ENCODE data around the gene RTN4RL2.

The RTN4RL2 gene

DNA sequence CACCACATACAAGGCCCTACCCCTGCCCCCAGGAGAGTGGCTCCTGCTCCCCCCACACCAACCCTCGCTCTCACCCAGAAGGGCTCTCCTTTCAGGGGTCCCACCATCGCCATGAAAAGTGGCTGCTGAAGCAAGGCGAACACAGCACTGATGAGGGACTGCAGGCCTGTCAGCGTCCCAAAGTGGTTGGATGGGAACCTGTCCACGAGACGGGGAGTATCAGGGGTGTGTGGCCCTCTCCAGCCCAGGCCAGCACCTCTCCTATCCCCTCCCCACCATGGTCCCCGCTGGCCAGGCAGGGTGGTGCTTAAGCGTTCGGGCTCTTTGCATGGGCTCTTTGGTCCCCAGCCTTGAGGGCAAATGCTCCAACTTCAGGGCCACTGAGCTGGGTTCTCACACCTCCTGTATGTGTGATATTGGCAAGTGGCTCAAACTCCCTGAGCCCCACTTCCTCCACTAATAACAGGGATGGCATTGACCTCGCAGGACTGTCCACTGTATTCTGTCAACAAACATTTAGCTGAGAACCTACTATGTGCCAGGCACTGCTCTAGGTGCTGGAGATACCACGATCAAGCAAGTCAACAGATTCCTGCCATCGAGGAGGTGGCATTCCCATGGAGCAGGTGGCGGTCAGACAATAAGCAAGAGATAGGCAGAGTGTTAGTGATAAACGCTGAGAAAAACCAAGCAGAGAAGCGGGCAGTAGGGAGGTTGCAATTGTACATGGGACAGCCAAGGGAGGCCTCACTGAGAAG, 26.9 kb downstream of the RTN4RL2 start:
- H3K4me1 ChIP-seq (ENCODE audit: control insufficient read depth, low read length): peaks cover 37% of the 10 kb centered on the region
- H3K9me3 ChIP-seq (ENCODE audit: control insufficient read depth, insufficient read depth, low read length): no peaks in the 10 kb centered on the region
- H3F3A ChIP-seq (ENCODE audit: control insufficient read depth, insufficient read depth): 0 out of 2 replicates have a peak, but pooled peaks cover 2% of the 10 kb centered on the region
- H3K4me2 ChIP-seq (ENCODE audit: low read length): no peak overlapping the region
- H3K79me2 ChIP-seq (ENCODE audit: control insufficient read depth, low read length): no peaks in the 10 kb centered on the region
- TF ChIP-seq, protein P1, sequence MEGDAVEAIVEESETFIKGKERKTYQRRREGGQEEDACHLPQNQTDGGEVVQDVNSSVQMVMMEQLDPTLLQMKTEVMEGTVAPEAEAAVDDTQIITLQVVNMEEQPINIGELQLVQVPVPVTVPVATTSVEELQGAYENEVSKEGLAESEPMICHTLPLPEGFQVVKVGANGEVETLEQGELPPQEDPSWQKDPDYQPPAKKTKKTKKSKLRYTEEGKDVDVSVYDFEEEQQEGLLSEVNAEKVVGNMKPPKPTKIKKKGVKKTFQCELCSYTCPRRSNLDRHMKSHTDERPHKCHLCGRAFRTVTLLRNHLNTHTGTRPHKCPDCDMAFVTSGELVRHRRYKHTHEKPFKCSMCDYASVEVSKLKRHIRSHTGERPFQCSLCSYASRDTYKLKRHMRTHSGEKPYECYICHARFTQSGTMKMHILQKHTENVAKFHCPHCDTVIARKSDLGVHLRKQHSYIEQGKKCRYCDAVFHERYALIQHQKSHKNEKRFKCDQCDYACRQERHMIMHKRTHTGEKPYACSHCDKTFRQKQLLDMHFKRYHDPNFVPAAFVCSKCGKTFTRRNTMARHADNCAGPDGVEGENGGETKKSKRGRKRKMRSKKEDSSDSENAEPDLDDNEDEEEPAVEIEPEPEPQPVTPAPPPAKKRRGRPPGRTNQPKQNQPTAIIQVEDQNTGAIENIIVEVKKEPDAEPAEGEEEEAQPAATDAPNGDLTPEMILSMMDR (IDR thresholded peaks at IDR 0.05; ENCODE audit: low read depth, low read length, poor library complexity, severe bottlenecking): no peak
- no peak for TF ChIP-seq EZH2phosphoT487 (IDR thresholded peaks at IDR 0.05; ENCODE audit: borderline replicate concordance, low read length)
- peaks cover 47% of the 10 kb centered on the region for H3K36me3 ChIP-seq (ENCODE audit: control insufficient read depth, low read length)
- H3K27ac ChIP-seq (ENCODE audit: low read depth, low read length): no peak overlapping the region
- no peaks in the 10 kb centered on the region for H4K20me1 ChIP-seq (ENCODE audit: control insufficient read depth, insufficient read depth, low read depth, low read length)
- H3K27me3 ChIP-seq (ENCODE audit: control insufficient read depth, low read length): no peaks in the 10 kb centered on the region
- no peaks in the 10 kb centered on the region for H3K9me2 ChIP-seq (replicated peaks; ENCODE audit: control insufficient read depth, low read length)
- H3K4me3 ChIP-seq (ENCODE audit: low read length): no peak overlapping the region

DNA sequence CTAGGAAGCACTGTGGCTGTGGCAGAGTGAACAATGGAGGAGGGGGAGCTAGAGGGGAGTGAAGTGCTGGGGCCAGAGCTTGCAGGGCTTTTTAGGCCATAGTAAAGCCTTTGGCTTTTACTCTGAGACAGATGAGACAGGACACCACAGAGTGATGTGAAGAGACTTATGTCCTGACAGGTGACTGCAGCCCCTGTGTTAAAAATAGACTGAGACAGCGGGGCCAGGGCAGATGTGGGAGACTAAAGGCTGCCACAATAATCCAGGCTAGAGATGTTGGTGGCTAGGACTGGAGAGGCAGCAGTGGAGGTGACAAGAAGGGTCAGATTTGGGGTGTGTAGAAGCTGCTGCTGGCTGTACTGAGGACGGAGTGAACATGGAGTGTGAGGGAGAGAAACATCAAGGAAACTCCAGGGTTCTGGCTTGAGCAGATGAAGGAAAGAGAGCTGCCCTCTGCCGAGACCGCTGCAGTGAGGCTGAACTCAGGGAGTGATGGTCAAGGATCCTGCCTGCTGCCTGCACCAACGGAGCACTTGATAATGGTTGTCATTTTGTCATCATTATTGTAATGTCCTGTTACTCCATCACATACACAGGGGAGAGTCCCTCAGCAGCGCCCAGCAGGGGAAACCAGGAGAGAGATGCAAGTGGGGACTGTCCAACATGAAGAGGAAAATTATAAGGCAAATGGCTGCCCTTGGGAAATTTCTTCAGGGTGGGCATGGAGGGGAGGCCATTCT, 27.8 kb downstream of the RTN4RL2 start:
- no peaks in the 10 kb centered on the region for H3K79me2 ChIP-seq (ENCODE audit: control insufficient read depth, low read length)
- no peak overlapping the region for H3K27ac ChIP-seq (ENCODE audit: low read depth, low read length)
- no peaks in the 10 kb centered on the region for H4K20me1 ChIP-seq (ENCODE audit: control insufficient read depth, insufficient read depth, low read depth, low read length)
- H3K4me2 ChIP-seq (ENCODE audit: low read length): no peak overlapping the region
- TF ChIP-seq EZH2phosphoT487 (IDR thresholded peaks at IDR 0.05; ENCODE audit: borderline replicate concordance, low read length): no peak
- TF ChIP-seq, protein P1 (IDR thresholded peaks at IDR 0.05; ENCODE audit: low read depth, low read length, poor library complexity, severe bottlenecking): no peak
- no peak overlapping the region for H3K4me3 ChIP-seq (ENCODE audit: low read length)
- no peaks in the 10 kb centered on the region for H3K9me3 ChIP-seq (ENCODE audit: control insufficient read depth, insufficient read depth, low read length)
- 0 out of 2 replicates have a peak, but pooled peaks cover 2% of the 10 kb centered on the region for H3F3A ChIP-seq (ENCODE audit: control insufficient read depth, insufficient read depth)
- H3K9me2 ChIP-seq (replicated peaks; ENCODE audit: control insufficient read depth, low read length): no peaks in the 10 kb centered on the region
- peaks cover 49% of the 10 kb centered on the region for H3K36me3 ChIP-seq (ENCODE audit: control insufficient read depth, low read length)
- H3K27me3 ChIP-seq (ENCODE audit: control insufficient read depth, low read length): no peaks in the 10 kb centered on the region
- peaks cover 29% of the 10 kb centered on the region for H3K4me1 ChIP-seq (ENCODE audit: control insufficient read depth, low read length)

DNA sequence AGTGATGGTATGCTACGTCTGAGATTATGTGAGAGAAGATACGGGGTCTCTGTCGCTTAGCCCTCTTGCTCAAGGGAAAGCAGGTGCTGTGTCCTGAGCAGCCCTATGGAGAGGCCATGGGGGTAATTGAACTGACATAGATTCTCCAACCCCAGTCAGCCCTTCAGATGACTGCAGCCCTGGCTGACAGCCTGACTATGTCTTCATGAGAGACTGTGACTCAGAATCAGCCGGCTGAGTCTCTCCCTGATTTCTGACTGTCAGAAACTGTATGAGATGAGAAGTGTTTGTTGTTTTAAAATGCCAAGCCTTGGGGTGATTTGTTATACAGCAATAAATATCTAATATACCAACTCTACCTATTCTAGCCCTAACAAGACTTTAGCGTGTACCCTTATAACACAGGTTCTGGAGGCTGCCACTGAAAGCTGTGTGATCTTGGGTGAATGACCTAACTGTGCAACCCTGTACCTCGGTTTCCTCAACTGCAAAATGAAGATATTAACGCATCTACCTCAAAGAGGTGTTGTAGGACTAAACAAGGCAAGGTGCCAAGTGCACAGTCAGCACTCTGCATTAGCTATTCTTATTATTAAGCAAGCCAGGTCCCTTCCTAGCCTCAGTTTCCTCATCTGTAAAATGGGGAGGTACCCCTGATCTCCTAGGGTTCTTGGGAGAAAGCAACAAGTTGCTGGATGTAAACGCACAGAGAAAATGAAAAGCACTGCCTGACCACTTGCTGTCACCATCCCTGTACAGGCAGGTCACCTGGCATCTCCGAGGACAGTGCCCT, 30.3 kb downstream of the RTN4RL2 start:
- Histone ChIP-seq H4K20me1 (ENCODE audit: control insufficient read depth, insufficient read depth, low read depth, low read length) (no peaks in the 10 kb centered on the region), H3K79me2 (ENCODE audit: control insufficient read depth, low read length) (no peaks in the 10 kb centered on the region), H3K27me3 (ENCODE audit: control insufficient read depth, low read length) (no peaks in the 10 kb centered on the region), H3K4me3 (ENCODE audit: low read length) (no peak overlapping the region), H3K36me3 (ENCODE audit: control insufficient read depth, low read length) (peaks cover 45% of the 10 kb centered on the region), H3K27ac (ENCODE audit: low read depth, low read length) (no peak overlapping the region), H3K9me2 (replicated peaks; ENCODE audit: control insufficient read depth, low read length) (no peaks in the 10 kb centered on the region), H3K9me3 (ENCODE audit: control insufficient read depth, insufficient read depth, low read length) (no peaks in the 10 kb centered on the region), H3K4me1 (ENCODE audit: control insufficient read depth, low read length) (peaks cover 17% of the 10 kb centered on the region), H3F3A (ENCODE audit: control insufficient read depth, insufficient read depth) (0 out of 2 replicates have a peak, but pooled peaks cover 1% of the 10 kb centered on the region), H3K4me2 (ENCODE audit: low read length) (no peak overlapping the region)
- TF ChIP-seq, protein P1 (IDR thresholded peaks at IDR 0.05; ENCODE audit: low read depth, low read length, poor library complexity, severe bottlenecking): no peak
- TF ChIP-seq EZH2phosphoT487 (IDR thresholded peaks at IDR 0.05; ENCODE audit: borderline replicate concordance, low read length): no peak

All from DOHH2 (cell line).